ENCODE measurements around the gene ICA1.

- TF ChIP-seq CTCF (IDR thresholded peaks at IDR 0.05): no peak
- no peak for TF ChIP-seq POLR2A (IDR thresholded peaks at IDR 0.05)
- TF ChIP-seq POLR2AphosphoS5 (IDR thresholded peaks at IDR 0.05; ENCODE audit: insufficient read depth in 1 of 2, low read depth in 1 of 2): no peak
These were observed 92.8 kb downstream of the ICA1 start for GRCh38 chr7:8169171-8169570.
